ENCODE measurements around the gene KRTAP9-8.

DNA sequence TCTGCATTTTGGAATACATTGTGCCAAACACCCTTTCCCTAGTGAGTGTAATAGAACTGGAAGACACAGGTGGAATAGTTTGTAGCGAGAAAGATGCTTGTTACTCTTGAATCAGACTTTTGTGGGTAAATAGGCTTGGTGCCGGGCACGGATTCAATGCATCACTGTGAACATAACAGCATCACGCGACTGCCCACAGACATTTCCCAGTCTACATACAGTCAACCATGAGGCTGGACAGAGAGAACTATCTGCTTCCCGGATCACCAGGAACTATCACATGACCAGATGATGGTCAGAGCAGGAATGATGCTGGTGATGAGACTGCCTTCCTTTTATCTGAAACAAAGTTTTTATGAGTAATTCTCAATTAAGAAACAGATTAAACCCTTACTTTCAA lies 11.7 kb upstream of the KRTAP9-8 start:
- TF ChIP-seq, protein P1, sequence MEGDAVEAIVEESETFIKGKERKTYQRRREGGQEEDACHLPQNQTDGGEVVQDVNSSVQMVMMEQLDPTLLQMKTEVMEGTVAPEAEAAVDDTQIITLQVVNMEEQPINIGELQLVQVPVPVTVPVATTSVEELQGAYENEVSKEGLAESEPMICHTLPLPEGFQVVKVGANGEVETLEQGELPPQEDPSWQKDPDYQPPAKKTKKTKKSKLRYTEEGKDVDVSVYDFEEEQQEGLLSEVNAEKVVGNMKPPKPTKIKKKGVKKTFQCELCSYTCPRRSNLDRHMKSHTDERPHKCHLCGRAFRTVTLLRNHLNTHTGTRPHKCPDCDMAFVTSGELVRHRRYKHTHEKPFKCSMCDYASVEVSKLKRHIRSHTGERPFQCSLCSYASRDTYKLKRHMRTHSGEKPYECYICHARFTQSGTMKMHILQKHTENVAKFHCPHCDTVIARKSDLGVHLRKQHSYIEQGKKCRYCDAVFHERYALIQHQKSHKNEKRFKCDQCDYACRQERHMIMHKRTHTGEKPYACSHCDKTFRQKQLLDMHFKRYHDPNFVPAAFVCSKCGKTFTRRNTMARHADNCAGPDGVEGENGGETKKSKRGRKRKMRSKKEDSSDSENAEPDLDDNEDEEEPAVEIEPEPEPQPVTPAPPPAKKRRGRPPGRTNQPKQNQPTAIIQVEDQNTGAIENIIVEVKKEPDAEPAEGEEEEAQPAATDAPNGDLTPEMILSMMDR (IDR thresholded peaks at IDR 0.05) = no peak
- TF ChIP-seq POLR2A (IDR thresholded peaks at IDR 0.05) = no peak
- TF ChIP-seq EP300 (IDR thresholded peaks at IDR 0.05) = no peak

Data from tibial nerve (tissue), 4 donors.